K562 (cell line): ENCODE results near the gene AMMECR1L.

Source experiments
- CTCF ChIP-seq, 3 experiments: IDR thresholded peaks in 2 of 3; conservative IDR thresholded peaks in 1 of 3; 2 replicates each; pipeline ENCODE4 v1.5.1; 2011 to 2012; ENCODE audit warnings: low read length in 3 of 3, mild to moderate bottlenecking in 3 of 3, control low read depth in 2 of 3, improper control_type of control experiment in 1 of 3, inconsistent platforms in 1 of 3, low read depth in 1 of 3, mixed read lengths in 1 of 3, moderate library complexity in 1 of 3; ENCODE audit not compliant: insufficient read depth in 2 of 3
- FOXJ2 ChIP-seq: fragments of 200-800 bp; sonication (Bioruptor generic); IDR thresholded peaks from 2 replicates; pipeline ENCODE4 v1.6.1; 2016; ENCODE audit warnings: missing genetic modification characterization, missing compliant biosample characterization
- HNRNPLL ChIP-seq: fragments of 200-400 bp; formaldehyde crosslinking; IDR thresholded peaks from 2 replicates; pipeline ENCODE4 v1.6.1; 2017; ENCODE audit warnings: low read length, low read depth, mild to moderate bottlenecking; ENCODE audit not compliant: poor library complexity, severe bottlenecking
- KLF6 ChIP-seq: fragments of 250-450 bp; sonication (Bioruptor Pico); IDR thresholded peaks from 2 replicates; pipeline ENCODE4 v1.4.0; 2020; ENCODE audit warnings: mild to moderate bottlenecking, moderate library complexity, borderline replicate concordance
- MAZ ChIP-seq, 2 experiments: fragments of 450-650 bp in 1 of 2; sonication (generic) in 1 of 2; formaldehyde crosslinking; IDR thresholded peaks in 1 of 2; conservative IDR thresholded peaks in 1 of 2; 2 replicates each; pipeline versions ENCODE4 v1.4.0 to v1.5.0; 2020; ENCODE audit warnings: mild to moderate bottlenecking in 1 of 2, missing genetic modification reagents in 1 of 2
- MTA2 ChIP-seq: fragments of 450-650 bp; IDR thresholded peaks from 2 replicates; pipeline ENCODE4 v1.6.1; 2016; ENCODE audit warnings: low read depth
- NKRF ChIP-seq: fragments of 450-650 bp; IDR thresholded peaks from 2 replicates; pipeline ENCODE4 v1.6.1; 2016; ENCODE audit warnings: borderline replicate concordance
- POLR2A ChIP-seq: fragments of 450-650 bp; conservative IDR thresholded peaks from 2 replicates; pipeline ENCODE4 v1.6.1; 2016
- POLR2AphosphoS2 ChIP-seq: IDR thresholded peaks from 2 replicates; pipeline ENCODE4 v1.6.1; 2012; ENCODE audit warnings: low read length, improper control_type of control experiment
- SMAD3 ChIP-seq: fragments of 450-650 bp; formaldehyde crosslinking; conservative IDR thresholded peaks from 2 replicates; pipeline ENCODE4 v1.4.0; 2020; ENCODE audit warnings: mild to moderate bottlenecking
- SRSF9 ChIP-seq: fragments of 200-400 bp; formaldehyde crosslinking; IDR thresholded peaks from 2 replicates; pipeline ENCODE4 v1.6.1; 2017; ENCODE audit warnings: low read depth, low read length, borderline replicate concordance
- SUPT5H ChIP-seq: fragments of 450-650 bp; IDR thresholded peaks from 2 replicates; pipeline ENCODE4 v1.6.1; 2016

GRCh38 chr2:127853671-127854070, 32.1 kb downstream of the AMMECR1L start:
- TF ChIP-seq FOXJ2 = no peak
- no peak for TF ChIP-seq MAZ (CRISPR knock-in tag; conservative IDR thresholded peaks at IDR 0.05 in 1 of 2, IDR thresholded peaks at IDR 0.05 in 1 of 2)
- no peak for TF ChIP-seq POLR2A
- no peak for TF ChIP-seq KLF6
- no peak for TF ChIP-seq CTCF (IDR thresholded peaks at IDR 0.05 in 2 of 3, conservative IDR thresholded peaks at IDR 0.05 in 1 of 3; ENCODE audit: insufficient read depth in 2 of 3, low read depth in 1 of 3, low read length in 3 of 3)
- no peak for TF ChIP-seq SRSF9
- TF ChIP-seq POLR2AphosphoS2 = no peak
- no peak for TF ChIP-seq SMAD3 (CRISPR knock-in tag)
- no peak for TF ChIP-seq SUPT5H
- TF ChIP-seq MTA2 = no peak
- no peak for TF ChIP-seq HNRNPLL
- no peak for TF ChIP-seq NKRF
